BLaER1 (cell line): Measurements from ENCODE around the gene RPAIN.

Source experiments
- H3K27ac ChIP-seq: shearing (Covaris generic); formaldehyde crosslinking; 2 replicates; pipeline ENCODE4 v1.8.1; 2022
- H3K27me3 ChIP-seq: shearing (Covaris generic); formaldehyde crosslinking; 2 replicates; pipeline ENCODE4 v1.8.1; 2022
- H3K36me3 ChIP-seq: shearing (Covaris generic); formaldehyde crosslinking; 2 replicates; pipeline ENCODE4 v1.8.1; 2022
- H3K4me1 ChIP-seq: shearing (Covaris generic); formaldehyde crosslinking; 2 replicates; pipeline ENCODE4 v1.8.1; 2022
- H3K4me2 ChIP-seq: shearing (Covaris generic); formaldehyde crosslinking; 2 replicates; pipeline ENCODE4 v1.8.1; 2022
- H3K4me3 ChIP-seq: shearing (Covaris generic); formaldehyde crosslinking; 2 replicates; pipeline ENCODE4 v1.8.1; 2022
- H3K9ac ChIP-seq: shearing (Covaris generic); formaldehyde crosslinking; 2 replicates; pipeline ENCODE4 v1.8.1; 2022
- H3K9me3 ChIP-seq: shearing (Covaris generic); formaldehyde crosslinking; 2 replicates; pipeline ENCODE4 v1.8.1; 2022
- H4K20me1 ChIP-seq: shearing (Covaris generic); formaldehyde crosslinking; 2 replicates; pipeline ENCODE4 v1.8.1; 2022
- Cebpa-rat ChIP-seq: shearing (Covaris generic); IDR thresholded peaks from 2 replicates; pipeline ENCODE4 v1.8.1; 2022

Gene RPAIN

DNA sequence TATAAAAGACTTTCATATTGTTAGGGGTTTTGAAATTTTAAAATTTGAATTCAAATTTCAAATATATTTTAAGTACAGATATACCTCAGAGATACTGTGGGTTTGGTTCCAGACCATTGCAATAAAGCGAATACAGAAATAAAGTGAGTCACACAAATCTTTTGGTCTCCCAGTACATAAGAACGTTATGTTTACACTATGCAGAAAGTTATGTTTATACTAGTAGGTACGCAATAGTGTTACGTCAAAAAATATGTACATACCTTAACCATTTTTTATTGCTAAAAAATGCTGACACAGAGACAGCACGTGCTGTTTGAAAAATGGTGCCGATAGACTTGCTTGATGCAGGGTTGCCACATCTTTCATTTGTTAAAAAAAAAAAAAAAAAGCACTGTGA is 20.2 kb upstream of the RPAIN start:
- H3K4me3 ChIP-seq: no peak overlapping the region
- H3K9ac ChIP-seq: no peak overlapping the region
- no peak for TF ChIP-seq Cebpa-rat
- H3K9me3 ChIP-seq: 0 out of 2 replicates have a peak, but pooled peaks cover 4% of the 10 kb centered on the region
- H3K27ac ChIP-seq: no peak overlapping the region
- no peaks in the 10 kb centered on the region for H3K4me1 ChIP-seq
- H3K4me2 ChIP-seq: no peak overlapping the region
- peaks cover 99% of the 10 kb centered on the region for H3K36me3 ChIP-seq
- H4K20me1 ChIP-seq: peaks cover 57% of the 10 kb centered on the region
- H3K27me3 ChIP-seq: no peaks in the 10 kb centered on the region

DNA sequence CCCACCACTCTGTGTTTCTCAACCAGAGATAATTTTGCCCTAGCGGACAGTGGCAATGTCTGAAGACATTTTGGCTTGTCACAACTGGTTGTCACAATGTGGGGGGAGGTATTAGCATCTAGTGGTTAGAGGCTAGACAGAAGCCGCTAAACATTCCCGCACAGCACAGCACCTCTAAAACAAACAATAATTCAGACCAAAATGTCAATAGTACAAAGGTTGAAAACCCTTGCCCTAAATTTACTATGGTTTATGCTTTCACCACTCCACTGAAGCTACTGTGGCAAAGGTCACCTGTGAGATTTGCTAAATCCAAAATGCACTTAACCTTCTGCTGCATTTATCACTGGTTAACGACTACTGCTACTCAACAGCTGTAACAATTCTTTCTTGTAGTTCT is 14.6 kb upstream of the RPAIN start:
- no peak overlapping the region for H3K9ac ChIP-seq
- H3K9me3 ChIP-seq: no peaks in the 10 kb centered on the region
- no peaks in the 10 kb centered on the region for H3K4me1 ChIP-seq
- H3K27ac ChIP-seq: no peak overlapping the region
- no peak overlapping the region for H3K4me3 ChIP-seq
- no peaks in the 10 kb centered on the region for H3K27me3 ChIP-seq
- no peak overlapping the region for H3K4me2 ChIP-seq
- TF ChIP-seq Cebpa-rat: no peak
- H4K20me1 ChIP-seq: peaks cover 87% of the 10 kb centered on the region
- H3K36me3 ChIP-seq: peaks cover 98% of the 10 kb centered on the region

DNA sequence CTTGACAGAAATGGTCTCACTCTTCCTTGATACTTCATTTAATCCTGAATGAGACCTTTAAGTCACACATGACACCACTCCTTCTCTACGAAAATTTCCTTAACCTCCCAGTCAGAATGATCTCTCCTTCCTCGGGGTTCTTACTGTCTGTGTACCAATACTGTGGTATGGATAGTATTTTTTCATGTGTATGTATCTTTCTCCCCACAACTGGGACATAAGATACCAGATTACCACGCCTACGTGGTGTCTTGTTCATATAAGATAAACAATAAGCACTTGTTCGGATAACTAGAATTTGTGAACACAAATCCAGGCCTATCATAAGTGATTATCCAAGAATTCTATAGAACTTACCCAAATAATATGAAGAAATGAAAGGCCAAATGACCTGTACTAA is 11.8 kb upstream of the RPAIN start:
- Histone ChIP-seq H3K27me3 (no peaks in the 10 kb centered on the region), H3K36me3 (peaks cover 99% of the 10 kb centered on the region), H3K9me3 (no peaks in the 10 kb centered on the region), H3K4me2 (no peak overlapping the region), H3K4me1 (no peaks in the 10 kb centered on the region), H4K20me1 (peaks cover 92% of the 10 kb centered on the region), H3K9ac (no peak overlapping the region), H3K4me3 (no peak overlapping the region), H3K27ac (no peak overlapping the region)
- TF ChIP-seq Cebpa-rat: no peak

DNA sequence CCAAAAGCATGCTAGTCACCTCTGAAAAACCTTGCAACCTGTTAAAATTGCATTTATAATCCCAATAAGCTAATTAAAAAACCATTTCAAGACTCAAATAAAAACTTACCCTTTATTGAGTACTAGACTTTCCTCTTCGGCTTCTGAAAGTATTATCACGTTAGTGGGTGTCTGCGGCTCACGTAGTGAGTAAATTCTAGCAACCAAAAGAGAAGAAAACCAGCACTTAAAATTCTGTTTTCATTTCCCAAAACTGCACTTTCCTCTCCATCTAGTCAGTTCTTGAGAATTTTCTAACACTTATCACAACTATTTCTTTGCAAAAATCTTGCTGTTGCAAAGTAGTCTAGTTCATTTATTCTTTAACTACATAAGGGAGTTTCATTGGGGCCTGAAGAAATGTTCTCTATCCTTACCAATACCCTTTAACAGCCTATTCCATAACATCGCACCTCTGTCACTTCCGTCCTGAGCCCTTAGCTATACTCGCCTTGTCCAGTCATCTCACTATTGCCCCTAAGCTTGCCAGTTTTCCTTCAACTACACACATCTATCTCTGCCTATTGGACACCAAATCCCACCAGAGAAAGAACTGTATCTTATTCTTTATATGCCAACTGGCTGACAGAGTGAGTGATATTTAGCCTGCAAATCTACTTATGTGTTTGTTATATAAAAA is 9.2 kb upstream of the RPAIN start:
- H3K36me3 ChIP-seq: peaks cover 99% of the 10 kb centered on the region
- H3K9ac ChIP-seq: no peak overlapping the region
- H3K27ac ChIP-seq: no peak overlapping the region
- no peak overlapping the region for H3K4me3 ChIP-seq
- peaks cover 87% of the 10 kb centered on the region for H4K20me1 ChIP-seq
- no peaks in the 10 kb centered on the region for H3K9me3 ChIP-seq
- H3K27me3 ChIP-seq: no peaks in the 10 kb centered on the region
- H3K4me1 ChIP-seq: no peaks in the 10 kb centered on the region
- no peak for TF ChIP-seq Cebpa-rat
- no peak overlapping the region for H3K4me2 ChIP-seq

DNA sequence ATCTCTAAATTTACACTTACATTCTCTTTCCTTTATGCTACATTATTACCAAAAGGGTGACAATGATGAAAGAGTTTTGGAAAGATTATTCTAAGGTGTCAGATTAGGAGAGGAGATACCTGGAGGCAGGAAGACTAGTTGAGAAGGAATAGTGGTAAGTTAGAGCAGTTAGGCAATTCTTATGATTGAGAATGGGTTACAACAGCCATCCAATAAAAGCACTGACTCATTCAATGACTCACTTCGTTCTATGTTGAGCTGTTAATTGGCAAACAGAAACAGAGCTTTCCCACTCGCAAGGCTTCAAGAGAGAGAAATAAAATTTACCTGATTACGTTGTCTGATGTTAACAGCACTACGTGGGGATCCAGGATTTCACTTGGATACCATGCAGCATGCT is 6.3 kb upstream of the RPAIN start:
- H3K4me3 ChIP-seq: no peak overlapping the region
- no peak for TF ChIP-seq Cebpa-rat
- no peak overlapping the region for H3K27ac ChIP-seq
- peaks cover 91% of the 10 kb centered on the region for H3K36me3 ChIP-seq
- peaks cover 22% of the 10 kb centered on the region for H3K4me1 ChIP-seq
- H3K27me3 ChIP-seq: no peaks in the 10 kb centered on the region
- no peak overlapping the region for H3K4me2 ChIP-seq
- peaks cover 89% of the 10 kb centered on the region for H4K20me1 ChIP-seq
- no peak overlapping the region for H3K9ac ChIP-seq
- H3K9me3 ChIP-seq: no peaks in the 10 kb centered on the region

DNA sequence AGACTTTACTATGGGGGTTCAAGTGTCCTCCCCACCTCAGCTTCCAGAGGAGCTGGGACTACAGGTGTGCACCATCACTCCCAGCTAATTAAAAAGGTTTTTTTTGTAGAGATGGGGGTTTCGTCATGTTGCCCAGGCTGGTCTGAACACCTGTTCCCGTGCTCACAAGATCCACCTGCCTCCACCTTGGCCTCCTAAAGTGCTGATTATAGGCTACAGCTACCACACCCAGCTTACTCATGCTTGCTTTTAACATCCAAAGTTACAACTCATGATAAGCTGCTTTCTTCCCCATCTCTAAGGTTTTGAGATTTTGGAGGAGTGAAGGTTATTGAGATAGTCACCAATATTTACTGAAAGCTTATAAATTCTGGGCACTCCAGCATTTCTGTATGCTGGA is 3.1 kb upstream of the RPAIN start:
- Histone ChIP-seq H4K20me1 (peaks cover 60% of the 10 kb centered on the region), H3K9me3 (no peaks in the 10 kb centered on the region), H3K9ac (peak overlapping the region; percentile 48; the same call in 1 of the 2 replicates), H3K4me3 (0 out of 2 replicates have a peak overlapping the region, but pooled peaks have one; percentile 80), H3K27me3 (no peaks in the 10 kb centered on the region), H3K4me1 (peaks cover 35% of the 10 kb centered on the region), H3K36me3 (peaks cover 67% of the 10 kb centered on the region), H3K27ac (0 out of 2 replicates have a peak overlapping the region, but pooled peaks have one; percentile 18), H3K4me2 (peak overlapping the region; percentile 95)
- TF ChIP-seq Cebpa-rat: no peak

DNA sequence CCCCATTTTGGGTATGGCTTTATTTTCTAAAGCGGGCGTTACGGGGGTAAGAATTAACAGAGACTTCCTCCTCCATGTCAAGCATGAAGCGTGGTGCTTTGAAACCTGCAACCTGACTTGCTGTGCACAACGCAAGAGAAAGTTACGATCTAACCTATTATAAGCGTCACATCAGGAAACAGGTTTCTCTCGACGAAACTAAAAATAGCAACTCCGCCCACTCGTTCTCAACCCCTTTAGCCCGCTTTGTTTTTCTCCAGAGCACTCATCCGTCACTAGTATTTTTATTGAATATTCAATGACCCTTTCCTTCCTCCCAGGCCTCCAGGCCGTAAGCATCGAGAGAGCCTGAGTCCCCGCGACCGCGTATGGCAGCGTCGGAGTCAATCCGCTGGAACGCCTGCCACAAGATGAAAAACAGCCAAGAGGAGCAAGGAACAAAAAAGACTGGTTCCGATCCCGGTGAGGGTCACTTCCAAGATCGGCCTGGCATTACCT is 1.1 kb upstream of the RPAIN start:
- no peak for TF ChIP-seq Cebpa-rat
- Histone ChIP-seq H3K27ac (peak overlapping the region; percentile 94), H3K9me3 (no peaks in the 10 kb centered on the region), H3K27me3 (no peaks in the 10 kb centered on the region), H3K4me1 (peaks cover 47% of the 10 kb centered on the region), H4K20me1 (peaks cover 58% of the 10 kb centered on the region), H3K4me2 (peak overlapping the region; percentile 95), H3K4me3 (peak overlapping the region; percentile 80), H3K36me3 (peaks cover 67% of the 10 kb centered on the region), H3K9ac (peak overlapping the region; percentile 93)

DNA sequence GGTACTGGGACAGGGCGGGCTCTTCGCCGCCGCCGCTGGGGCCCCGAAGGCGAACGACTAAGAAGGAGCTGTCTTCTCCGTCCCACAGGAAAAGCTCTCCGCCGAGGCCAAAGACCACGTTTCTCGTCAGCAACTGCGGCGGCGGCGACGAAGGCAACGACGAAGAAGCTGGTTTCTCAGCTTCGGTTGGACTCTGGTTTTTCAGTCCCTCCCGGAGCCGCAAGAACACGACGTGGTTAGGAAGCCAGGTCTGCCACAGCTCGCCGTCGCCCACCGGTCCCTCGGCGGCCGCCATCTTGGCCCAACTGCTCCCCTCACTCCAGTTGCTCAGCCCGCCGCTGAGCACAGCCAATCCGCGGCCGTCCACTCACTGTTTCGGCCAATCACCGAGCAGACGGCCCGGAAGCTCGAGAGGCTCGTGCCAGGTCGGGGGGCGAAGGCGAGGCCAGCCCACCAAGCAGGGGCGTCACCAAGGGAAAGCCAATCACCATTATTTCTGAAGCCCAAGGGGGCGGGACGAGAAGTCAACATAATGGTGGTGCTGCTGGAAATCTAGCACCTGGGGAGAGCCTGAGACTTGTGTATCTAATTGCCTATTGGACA is 525 bp upstream of the RPAIN start, which contains the start of gene NUP88:
Gene NUP88 (minus strand): TSS at position 307 of the 603 bp plus-strand sequence. CDS start 12 bp downstream, at position 295.
- no peak for TF ChIP-seq Cebpa-rat
- Histone ChIP-seq H3K9me3 (no peaks in the 10 kb centered on the region), H3K27me3 (no peaks in the 10 kb centered on the region), H3K27ac (peak within 1 kb of the TSS; percentile 94), H3K4me1 (peaks cover 47% of the 10 kb centered on the region), H3K4me3 (peak within 1 kb of the TSS; percentile 80), H4K20me1 (peaks cover 58% of the 10 kb centered on the region), H3K36me3 (peaks cover 67% of the 10 kb centered on the region), H3K4me2 (peak within 1 kb of the TSS; percentile 95), H3K9ac (peak within 1 kb of the TSS; percentile 93)

DNA sequence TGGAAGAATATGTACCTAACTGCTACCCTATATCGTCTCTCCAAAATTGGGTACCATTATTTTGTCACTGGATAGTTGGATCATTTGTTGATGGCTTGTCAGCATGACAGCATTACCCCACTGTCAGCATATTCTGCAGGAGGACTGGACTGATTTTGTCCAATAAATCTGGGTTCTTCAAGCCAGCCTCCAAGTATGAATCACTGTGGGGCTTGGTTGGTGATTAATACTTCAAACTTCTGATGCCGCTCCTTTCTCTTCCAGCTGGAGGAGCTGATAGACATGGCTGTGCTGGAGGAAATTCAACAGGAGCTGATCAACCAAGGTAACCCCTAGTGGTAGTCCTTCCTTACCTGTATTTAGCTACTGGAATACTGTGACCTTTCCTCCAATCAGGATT is 2.5 kb downstream of the RPAIN start:
- Histone ChIP-seq H3K9ac (no peak overlapping the region), H3K27ac (no peak overlapping the region), H3K4me2 (0 out of 2 replicates have a peak overlapping the region, but pooled peaks have one; percentile 78), H3K9me3 (no peaks in the 10 kb centered on the region), H3K27me3 (no peaks in the 10 kb centered on the region), H3K36me3 (peaks cover 67% of the 10 kb centered on the region), H4K20me1 (peaks cover 44% of the 10 kb centered on the region), H3K4me1 (peaks cover 34% of the 10 kb centered on the region), H3K4me3 (no peak overlapping the region)
- no peak for TF ChIP-seq Cebpa-rat

DNA sequence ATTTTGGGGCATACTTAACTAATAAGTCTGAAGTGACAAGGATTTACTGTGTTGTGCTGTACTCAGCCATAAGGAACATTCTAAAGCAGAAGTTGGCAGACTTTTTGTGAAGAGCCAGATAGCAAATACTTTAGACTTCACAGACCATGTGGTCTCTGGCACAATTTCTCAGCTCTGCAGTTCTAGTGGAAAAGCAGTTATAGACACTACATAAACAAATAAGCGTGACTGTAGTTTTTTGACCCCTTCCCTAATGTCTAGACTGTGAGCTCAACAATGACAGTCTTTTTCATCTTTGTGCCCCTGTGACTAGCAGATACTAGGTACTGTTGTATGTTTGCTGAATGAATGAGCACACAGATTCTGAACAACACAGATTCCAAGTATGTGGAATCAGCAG is 4.9 kb downstream of the RPAIN start:
- peaks cover 25% of the 10 kb centered on the region for H3K4me1 ChIP-seq
- H3K9me3 ChIP-seq: no peaks in the 10 kb centered on the region
- H3K9ac ChIP-seq: no peak overlapping the region
- no peak overlapping the region for H3K27ac ChIP-seq
- H4K20me1 ChIP-seq: peaks cover 45% of the 10 kb centered on the region
- H3K4me3 ChIP-seq: no peak overlapping the region
- no peak overlapping the region for H3K4me2 ChIP-seq
- H3K27me3 ChIP-seq: no peaks in the 10 kb centered on the region
- peaks cover 87% of the 10 kb centered on the region for H3K36me3 ChIP-seq
- no peak for TF ChIP-seq Cebpa-rat
